Fibroblast of pulmonary artery (primary cell): ENCODE data around the gene ZBBX.

Experiments
- DNase-seq: peaks from one replicate; pipeline ENCODE4 v3.0.0-alpha.2; 2010; ENCODE audit warnings: low read depth
- H3K4me3 ChIP-seq: replicated peaks from 2 replicates; pipeline ENCODE4 v1.5.1; 2011; ENCODE audit warnings: low read depth, mild to moderate bottlenecking, control low read depth, low read length, moderate library complexity
- TF ChIP-seq, protein P1 (sequence below): IDR thresholded peaks from 2 replicates; pipeline ENCODE4 v1.5.1; 2011; ENCODE audit warnings: mild to moderate bottlenecking, control low read depth, low read length, inconsistent platforms; ENCODE audit errors: missing control alignments

The ZBBX gene

GRCh38 chr3:167350245-167350862, 29.7 kb downstream of the ZBBX start:
- no peak overlapping the region for H3K4me3 ChIP-seq
- TF ChIP-seq, protein P1, sequence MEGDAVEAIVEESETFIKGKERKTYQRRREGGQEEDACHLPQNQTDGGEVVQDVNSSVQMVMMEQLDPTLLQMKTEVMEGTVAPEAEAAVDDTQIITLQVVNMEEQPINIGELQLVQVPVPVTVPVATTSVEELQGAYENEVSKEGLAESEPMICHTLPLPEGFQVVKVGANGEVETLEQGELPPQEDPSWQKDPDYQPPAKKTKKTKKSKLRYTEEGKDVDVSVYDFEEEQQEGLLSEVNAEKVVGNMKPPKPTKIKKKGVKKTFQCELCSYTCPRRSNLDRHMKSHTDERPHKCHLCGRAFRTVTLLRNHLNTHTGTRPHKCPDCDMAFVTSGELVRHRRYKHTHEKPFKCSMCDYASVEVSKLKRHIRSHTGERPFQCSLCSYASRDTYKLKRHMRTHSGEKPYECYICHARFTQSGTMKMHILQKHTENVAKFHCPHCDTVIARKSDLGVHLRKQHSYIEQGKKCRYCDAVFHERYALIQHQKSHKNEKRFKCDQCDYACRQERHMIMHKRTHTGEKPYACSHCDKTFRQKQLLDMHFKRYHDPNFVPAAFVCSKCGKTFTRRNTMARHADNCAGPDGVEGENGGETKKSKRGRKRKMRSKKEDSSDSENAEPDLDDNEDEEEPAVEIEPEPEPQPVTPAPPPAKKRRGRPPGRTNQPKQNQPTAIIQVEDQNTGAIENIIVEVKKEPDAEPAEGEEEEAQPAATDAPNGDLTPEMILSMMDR = peak; percentile 40
- DNase-seq = peak; percentile 32

GRCh38 chr3:167346171-167346570, 33.9 kb downstream of the ZBBX start:
- DNase-seq = no peak
- H3K4me3 ChIP-seq = no peak overlapping the region
- TF ChIP-seq, protein P1 = no peak

- TF ChIP-seq, protein P1 = no peak
- no peak overlapping the region for H3K4me3 ChIP-seq
- no peak for DNase-seq
Observed at GRCh38 chr3:167330993-167331785, 48.9 kb downstream of the ZBBX start.

- DNase-seq = no peak
- TF ChIP-seq, protein P1 = no peak
- H3K4me3 ChIP-seq = no peak overlapping the region
Observed at GRCh38 chr3:167323572-167323971, 56.5 kb downstream of the ZBBX start.

DNA sequence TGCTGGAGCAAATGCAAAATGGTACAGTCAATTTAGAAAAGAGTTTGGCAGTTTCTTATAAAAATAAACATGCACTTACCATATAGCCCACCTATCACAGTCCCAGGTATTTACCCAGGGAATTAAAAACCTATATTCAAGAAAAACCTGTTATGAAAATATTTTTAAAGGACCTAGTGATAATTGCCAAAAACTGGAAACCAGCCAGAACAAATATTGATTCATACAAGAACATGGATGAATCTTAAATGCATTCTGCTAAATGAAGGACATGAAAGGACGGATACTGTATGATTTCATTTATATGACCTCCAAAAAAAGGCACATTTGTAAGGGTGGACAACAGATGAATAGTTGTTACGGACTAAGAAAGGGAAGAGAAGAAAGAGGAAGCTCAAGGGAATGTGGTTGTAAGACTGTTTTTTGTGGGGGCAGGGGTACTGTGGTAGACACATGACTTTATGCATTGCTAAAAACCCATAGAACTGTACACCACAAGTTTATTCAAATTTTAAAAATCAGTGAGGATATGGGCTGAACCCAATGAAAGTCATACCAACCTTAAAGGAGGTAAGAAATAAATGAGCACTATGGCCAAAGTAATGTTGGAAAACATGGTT, 61.0 kb downstream of the ZBBX start:
- no peak for DNase-seq
- TF ChIP-seq, protein P1 = no peak
- no peak overlapping the region for H3K4me3 ChIP-seq

GRCh38 chr3:167318306-167318705, 61.8 kb downstream of the ZBBX start:
- DNase-seq = no peak
- TF ChIP-seq, protein P1 = no peak
- no peak overlapping the region for H3K4me3 ChIP-seq
